T-cell (primary cell): ENCODE results near the gene ULK4. TPM values are rescaled to one million over a fixed set of nuclear protein-coding genes. Genes with fewer than 3 reads are reported as not detected.

Source experiments
- ATAC-seq, 4 experiments: fragments of 200-7000 bp in 3 of 4; fragments of 150-1000 bp in 1 of 4; cut with Tn5 transposase; replicated peaks in 1 of 4; 1 replicate in 3 of 4; 2 replicates in 1 of 4; pipeline ENCODE4 v1.10.0; 2021; ENCODE audit warnings: moderate library complexity in 3 of 4, mild to moderate bottlenecking in 2 of 4, moderate number of reproducible peaks in 1 of 4
- CTCF ChIA-PET, 2 donors: fragments of 300-600 bp; sonication (Branson Sonifier 250); formaldehyde crosslinking; loops; one replicate each; lab custom pipeline; 2022; ENCODE audit warnings: antibody characterized with exemption in 2 of 2; lab: Charles Lee
- POLR2A ChIA-PET, 2 donors: fragments of 300-600 bp; sonication (Branson Sonifier 250); formaldehyde crosslinking; loops; one replicate each; lab custom pipeline; 2022; ENCODE audit warnings: antibody characterized with exemption in 2 of 2; lab: Charles Lee
- DNase-seq, 35 experiments: peaks; one replicate each; pipeline versions ENCODE4 v3.0.0 to v3.0.0-alpha.2; 2013 to 2023
- H3K27ac ChIP-seq: one replicate; pipeline ENCODE4 v1.5.1; 2013; ENCODE audit warnings: low read length
- H3K27me3 ChIP-seq, 2 experiments: replicated peaks in 1 of 2; 1 replicate in 1 of 2; 2 replicates in 1 of 2; pipeline versions ENCODE4 v1.6.1 to v1.7.0; 2013; ENCODE audit warnings: low read length in 1 of 2, mixed read lengths in 1 of 2; ENCODE audit not compliant: control insufficient read depth in 2 of 2, insufficient read depth in 2 of 2; ENCODE audit errors: extremely low read depth in 1 of 2
- H3K36me3 ChIP-seq, 2 donors: 1 replicate in 1 of 2; 2 replicates in 1 of 2; pipeline versions ENCODE4 v1.6.1 to v1.7.0; 2013; ENCODE audit warnings: low read length in 1 of 2; ENCODE audit not compliant: control insufficient read depth in 2 of 2, insufficient read depth in 1 of 2; ENCODE audit errors: extremely low read depth in 1 of 2
- H3K4me1 ChIP-seq, 2 experiments: 1 replicate in 1 of 2; 2 replicates in 1 of 2; pipeline versions ENCODE4 v1.6.1 to v1.7.0; 2013; ENCODE audit warnings: low read length in 2 of 2, mixed read lengths in 1 of 2; ENCODE audit not compliant: insufficient read depth in 2 of 2, control insufficient read depth in 1 of 2; ENCODE audit errors: extremely low read depth in 1 of 2
- H3K4me3 ChIP-seq, 2 donors: 1 replicate in 1 of 2; 2 replicates in 1 of 2; pipeline versions ENCODE4 v1.5.1 to v1.7.0; 2013; ENCODE audit warnings: mild to moderate bottlenecking in 2 of 2, low read length in 1 of 2, moderate library complexity in 1 of 2; ENCODE audit not compliant: control insufficient read depth in 1 of 2; ENCODE audit errors: extremely low read depth in 1 of 2
- H3K9me3 ChIP-seq: 2 replicates; pipeline ENCODE4 v1.7.0; 2013
- H3K27ac Mint-ChIP-seq, 2 donors: one replicate each; pipeline ENCODE4 v1.8.0; 2020 to 2021; ENCODE audit warnings: mild to moderate bottlenecking in 2 of 2, mixed read lengths in 2 of 2
- H3K27me3 Mint-ChIP-seq, 2 donors: one replicate each; pipeline ENCODE4 v1.8.0; 2021 to 2022; ENCODE audit warnings: mixed read lengths in 2 of 2
- H3K36me3 Mint-ChIP-seq: one replicate; pipeline ENCODE4 v1.8.0; 2021; ENCODE audit warnings: mixed read lengths
- H3K4me1 Mint-ChIP-seq, 3 donors: one replicate each; pipeline ENCODE4 v1.8.0; 2020 to 2022; ENCODE audit warnings: mixed read lengths in 3 of 3, mild to moderate bottlenecking in 1 of 3
- H3K4me3 Mint-ChIP-seq, 3 donors: one replicate each; pipeline ENCODE4 v1.8.0; 2020 to 2022; ENCODE audit warnings: mild to moderate bottlenecking in 3 of 3, mixed read lengths in 3 of 3, moderate library complexity in 3 of 3
- H3K9me3 Mint-ChIP-seq, 3 donors: one replicate each; pipeline ENCODE4 v1.8.0; 2020 to 2022; ENCODE audit warnings: mixed read lengths in 3 of 3
- WGBS: methylation state at CpG from one replicate; pipeline ENCODE4 v1.1.5; 2013; ENCODE audit warnings: missing lambda C conversion rate; ENCODE audit not compliant: insufficient coverage; 5-methylcytosine and 5-hydroxymethylcytosine counted together
- total RNA-seq, 35 experiments: library from RNA in 6 of 35; stranded (reverse) in 6 of 35; fragments of 120-200 nt in 1 of 35; gene quantifications; one replicate each; pipeline versions ENCODE4 v1.2.1 to v1.2.4 and lab custom pipeline; 2013 to 2026

ULK4 gene
- total RNA-seq, 5 donors from 2014 or later (not counting 1 experiment from before 2014, with no cell fraction given) = 17.5 to 28.2 (median 19.7) TPM

DNA sequence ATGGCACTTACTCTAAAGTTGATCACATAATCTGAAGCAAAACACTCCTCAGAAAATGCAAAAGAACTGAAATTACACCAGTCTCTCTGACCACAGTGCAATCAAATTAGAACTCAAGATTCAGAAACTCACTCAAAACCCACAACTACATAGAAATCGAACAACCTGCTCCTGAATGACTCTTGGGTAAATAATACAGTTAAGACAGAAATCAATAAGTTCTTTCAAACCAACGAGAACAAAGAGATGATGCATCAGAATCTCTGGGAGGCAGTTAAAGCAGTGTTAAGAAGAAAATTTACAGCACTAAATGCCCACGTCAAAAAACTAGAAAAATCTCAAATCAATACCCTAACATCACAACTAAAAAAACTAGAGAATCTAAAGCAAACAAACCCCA, 535.4 kb downstream of the ULK4 start:
- Histone ChIP-seq H3K9me3 (peaks cover 2% of the 10 kb centered on the region), H3K4me1 (peaks cover 0 to 7% of the 10 kb centered on the region in 2 experiments), H3K27ac (no peak overlapping the region), H3K4me3 (no peak overlapping the region), H3K36me3 (no peaks in the 10 kb centered on the region), H3K27me3 (no peaks in the 10 kb centered on the region)
- Mint-ChIP-seq H3K9me3 (peaks cover 11 to 25% (median 16%) of the 10 kb centered on the region in 3 donors), H3K27me3 (peaks cover 0 to 11% of the 10 kb centered on the region in 2 donors), H3K27ac (no peak overlapping the region), H3K36me3 (peaks cover 15% of the 10 kb centered on the region), H3K4me1 (peaks cover 19 to 36% (median 23%) of the 10 kb centered on the region in 3 donors), H3K4me3 (no peak overlapping the region)
- POLR2A ChIA-PET = no interaction called here
- DNase-seq = no peak
- no peak for ATAC-seq
- CTCF ChIA-PET = no interaction called here
- no CpG with 5 or more reads among the region's 3 CpGs for WGBS

DNA sequence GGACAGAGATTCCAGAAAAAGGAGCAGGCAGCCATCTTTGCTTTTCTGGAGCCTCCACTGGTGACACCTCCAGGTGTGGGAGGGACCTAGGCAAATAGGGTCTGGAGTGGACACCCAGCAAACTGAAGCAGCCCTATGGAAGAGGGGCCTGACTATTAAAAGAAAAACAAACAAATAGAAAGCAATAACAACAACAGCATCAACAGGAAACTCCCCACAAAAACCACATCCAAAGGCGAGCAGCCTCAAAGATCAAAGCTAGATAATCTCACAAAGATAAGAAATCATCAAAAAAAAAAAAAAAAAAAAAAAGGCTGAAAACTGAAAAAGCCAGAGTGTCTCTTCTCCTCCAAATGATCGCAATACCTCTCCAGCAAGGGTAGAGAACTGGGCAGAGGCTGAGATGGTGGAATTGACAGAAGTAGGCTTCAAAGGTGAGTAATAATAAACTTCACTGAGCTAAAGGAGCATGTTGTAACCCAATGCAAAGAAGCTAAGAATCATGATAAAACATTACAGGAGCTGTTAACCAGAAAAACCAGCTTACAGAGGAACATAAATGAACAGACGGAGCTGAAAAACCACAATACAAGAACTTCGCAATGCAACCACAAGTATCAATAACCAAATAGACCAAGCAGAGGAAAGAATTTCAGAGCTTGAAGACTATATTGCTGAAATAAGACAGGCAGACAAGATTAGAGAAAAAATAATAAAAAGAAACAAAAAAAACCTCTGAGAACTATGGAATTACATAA, 537.2 kb downstream of the ULK4 start:
- peak overlapping the region in 1 of 3 donors; percentile 5 for H3K4me3 Mint-ChIP-seq
- Histone ChIP-seq H3K36me3 (no peaks in the 10 kb centered on the region), H3K4me3 (no peak overlapping the region), H3K27me3 (no peaks in the 10 kb centered on the region), H3K4me1 (peaks cover 0 to 8% of the 10 kb centered on the region in 2 experiments), H3K27ac (no peak overlapping the region), H3K9me3 (peaks cover 2% of the 10 kb centered on the region)
- no peak for ATAC-seq
- peaks cover 0 to 11% of the 10 kb centered on the region in 2 donors for H3K27me3 Mint-ChIP-seq
- H3K27ac Mint-ChIP-seq = peak overlapping the region in 1 of 2 donors; percentile 19
- H3K9me3 Mint-ChIP-seq = peaks cover 11 to 25% (median 16%) of the 10 kb centered on the region in 3 donors
- ChIA-PET CTCF (no interaction called here), POLR2A (interaction anchor here in 1 of 2 donors (0.6 kb wide), 1 partner anchor 667 kb away, joined by 5 read pairs; no protein-coding TSS in a partner anchor)
- H3K4me1 Mint-ChIP-seq = peaks cover 22 to 38% (median 23%) of the 10 kb centered on the region in 3 donors
- peaks cover 15% of the 10 kb centered on the region for H3K36me3 Mint-ChIP-seq
- WGBS = no CpG with 5 or more reads among the region's 4 CpGs
- peak in 1 of 35 experiments; percentile 8 for DNase-seq

DNA sequence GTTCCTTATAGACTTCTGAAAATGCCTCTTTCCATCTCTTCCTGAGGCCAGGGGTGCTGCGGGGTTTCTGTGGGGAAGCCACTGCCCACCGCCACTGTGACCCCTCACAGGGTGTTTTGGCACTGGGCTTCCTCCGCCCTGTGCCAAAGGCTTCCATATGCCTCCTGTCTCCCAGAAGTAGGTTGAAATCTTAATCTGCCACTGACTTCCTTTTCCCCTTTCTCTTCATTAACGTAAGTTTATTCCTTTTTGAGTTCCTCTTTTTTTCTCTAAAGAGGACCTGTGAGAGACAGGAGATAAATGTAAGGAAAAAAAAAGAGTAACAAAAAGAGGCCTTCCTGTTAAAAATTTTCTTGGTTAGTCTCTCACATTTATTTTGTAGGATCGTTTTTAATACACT, 542.1 kb downstream of the ULK4 start:
- Histone ChIP-seq H3K27me3 (no peaks in the 10 kb centered on the region), H3K4me1 (peaks cover 0 to 8% of the 10 kb centered on the region in 2 experiments), H3K4me3 (no peak overlapping the region), H3K27ac (no peak overlapping the region), H3K36me3 (no peaks in the 10 kb centered on the region), H3K9me3 (no peaks in the 10 kb centered on the region)
- no peak for ATAC-seq
- WGBS = 44% methylated on average over 3 of the region's 5 CpGs
- Mint-ChIP-seq H3K27ac (no peak overlapping the region), H3K4me3 (no peak overlapping the region), H3K9me3 (no peaks in the 10 kb centered on the region), H3K36me3 (peaks cover 18% of the 10 kb centered on the region), H3K27me3 (no peaks in the 10 kb centered on the region), H3K4me1 (peaks cover 6 to 24% (median 9%) of the 10 kb centered on the region in 3 donors)
- POLR2A ChIA-PET = no interaction called here
- no peak for DNase-seq
- CTCF ChIA-PET = interaction anchor here in 1 of 2 donors (0.6 kb wide), 1 partner anchor 1093 kb away, joined by 3 read pairs; no protein-coding TSS in a partner anchor

DNA sequence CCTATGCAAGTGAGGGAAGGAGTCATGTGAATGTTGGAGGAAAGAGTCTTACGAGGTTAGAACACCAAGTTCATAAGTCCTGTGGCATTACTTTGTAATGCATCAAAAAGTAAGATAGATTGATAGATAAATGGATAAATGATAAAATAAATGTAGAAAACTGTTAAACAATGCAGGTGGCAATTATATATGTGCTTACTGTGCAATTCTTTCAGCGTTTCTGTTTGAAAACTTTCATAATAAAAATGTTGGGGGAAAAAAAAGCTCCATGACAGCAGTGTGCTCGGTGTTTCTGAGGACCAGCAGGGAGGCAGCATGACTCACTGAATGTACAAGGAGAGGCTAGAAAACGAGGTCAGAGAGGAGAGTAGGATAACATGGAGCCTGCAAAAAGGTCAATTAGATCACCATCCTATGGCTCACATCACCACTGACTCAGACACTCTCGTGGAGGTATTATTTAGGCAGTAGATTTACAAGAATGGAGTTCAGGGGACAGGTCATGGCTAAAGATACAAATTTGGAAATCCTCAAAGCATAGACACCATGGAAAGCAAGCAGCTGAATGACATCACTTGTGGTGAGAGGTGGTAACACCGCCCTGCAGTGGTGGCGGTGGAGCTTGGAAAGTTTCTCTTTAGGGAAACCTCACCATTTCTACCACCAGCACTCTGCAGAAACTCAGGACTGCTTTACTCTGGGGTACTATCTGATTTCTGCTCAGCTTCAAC, 542.8 kb downstream of the ULK4 start:
- Histone ChIP-seq H3K36me3 (no peaks in the 10 kb centered on the region), H3K27ac (no peak overlapping the region), H3K4me1 (peaks cover 0 to 7% of the 10 kb centered on the region in 2 experiments), H3K4me3 (no peak overlapping the region), H3K9me3 (no peaks in the 10 kb centered on the region), H3K27me3 (no peaks in the 10 kb centered on the region)
- Mint-ChIP-seq H3K9me3 (no peaks in the 10 kb centered on the region), H3K4me3 (no peak overlapping the region), H3K36me3 (peaks cover 18% of the 10 kb centered on the region), H3K27ac (no peak overlapping the region), H3K27me3 (no peaks in the 10 kb centered on the region), H3K4me1 (peaks cover 0 to 19% (median 5%) of the 10 kb centered on the region in 3 donors)
- DNase-seq (peak in 14 of 35 experiments; percentile 0 to 41 (median 13)), ATAC-seq (no peak)
- POLR2A ChIA-PET = no interaction called here
- CTCF ChIA-PET = interaction anchor here (0.6 kb wide), 2 partner anchors 180 to 1093 kb away, joined by 3 to 4 read pairs; no protein-coding TSS in a partner anchor
- 95% methylated on average over 2 of the region's 7 CpGs for WGBS

DNA sequence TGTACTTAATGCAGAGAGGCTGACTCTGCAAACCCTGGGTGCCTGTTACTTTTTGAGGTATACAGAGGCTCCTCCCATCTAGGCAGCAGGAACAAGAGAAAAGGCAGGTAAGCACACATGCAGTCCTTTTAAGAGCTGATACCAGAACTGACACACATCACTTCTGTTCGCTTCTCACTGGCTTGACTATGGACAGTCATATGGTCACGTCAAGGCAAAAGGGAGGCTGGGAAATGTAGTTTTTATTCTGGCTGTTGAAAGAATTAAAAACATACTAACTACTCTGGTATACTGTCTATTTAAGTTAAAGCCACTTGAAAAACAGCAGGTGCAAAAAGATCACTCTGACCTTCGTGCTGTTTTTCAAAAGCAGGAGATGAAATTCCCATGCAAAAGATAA, 544.3 kb downstream of the ULK4 start:
- peaks cover 24% of the 10 kb centered on the region for H3K36me3 Mint-ChIP-seq
- H3K9me3 Mint-ChIP-seq = no peaks in the 10 kb centered on the region
- Histone ChIP-seq H3K27me3 (no peaks in the 10 kb centered on the region), H3K27ac (no peak overlapping the region), H3K4me3 (no peak overlapping the region), H3K9me3 (no peaks in the 10 kb centered on the region), H3K36me3 (no peaks in the 10 kb centered on the region), H3K4me1 (peaks cover 0 to 4% of the 10 kb centered on the region in 2 experiments)
- DNase-seq = no peak
- H3K27me3 Mint-ChIP-seq = no peaks in the 10 kb centered on the region
- H3K27ac Mint-ChIP-seq = no peak overlapping the region
- CTCF ChIA-PET = no interaction called here
- no peak overlapping the region for H3K4me3 Mint-ChIP-seq
- WGBS = no CpG with 5 or more reads among the region's 3 CpGs
- no peak for ATAC-seq
- peaks cover 0 to 13% (median 5%) of the 10 kb centered on the region in 3 donors for H3K4me1 Mint-ChIP-seq
- POLR2A ChIA-PET = interaction anchor here (0.6 to 1.1 kb wide), 2 partner anchors 12 to 204 kb away, joined by 3 to 4 read pairs; no protein-coding TSS in a partner anchor

DNA sequence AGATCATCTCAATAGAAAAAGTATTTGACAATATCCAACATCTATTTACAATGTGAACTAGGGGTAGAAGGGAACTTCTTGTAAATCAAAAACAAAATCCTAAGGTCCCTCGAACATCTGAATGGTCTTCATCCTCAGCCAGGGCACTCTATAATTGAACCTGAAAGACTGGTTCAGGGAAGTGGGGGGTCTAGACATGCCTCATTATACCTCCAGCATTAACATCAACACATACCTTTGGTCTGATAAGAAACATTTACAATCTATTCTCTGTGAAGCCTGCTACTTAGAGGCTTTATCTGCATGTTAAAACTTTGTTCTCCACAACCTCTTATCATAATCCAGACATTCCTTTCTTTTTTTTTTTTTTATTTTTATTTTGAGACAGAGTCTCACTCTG, 550.8 kb downstream of the ULK4 start:
- Mint-ChIP-seq H3K36me3 (peaks cover 32% of the 10 kb centered on the region), H3K4me3 (no peak overlapping the region), H3K27me3 (no peaks in the 10 kb centered on the region), H3K27ac (no peak overlapping the region), H3K4me1 (peaks cover 0 to 2% (median 0%) of the 10 kb centered on the region in 3 donors), H3K9me3 (peaks cover 0 to 8% (median 5%) of the 10 kb centered on the region in 3 donors)
- CTCF ChIA-PET = no interaction called here
- H3K36me3 ChIP-seq = no peaks in the 10 kb centered on the region
- DNase-seq = no peak
- H3K27me3 ChIP-seq = no peaks in the 10 kb centered on the region
- no peaks in the 10 kb centered on the region for H3K9me3 ChIP-seq
- no CpG with 5 or more reads among the region's 1 CpG for WGBS
- H3K4me3 ChIP-seq = no peak overlapping the region
- H3K4me1 ChIP-seq = no peaks in the 10 kb centered on the region
- H3K27ac ChIP-seq = no peak overlapping the region
- ATAC-seq = no peak
- POLR2A ChIA-PET = no interaction called here
